ENCODE results near the gene UFC1.

- TF ChIP-seq CTCF (IDR thresholded peaks at IDR 0.05) (no peak), POLR2A (IDR thresholded peaks at IDR 0.05) (no peak)
Observed at GRCh38 chr1:161162806-161163205, 9.0 kb downstream of the UFC1 start.

Measured in gastroesophageal sphincter (tissue), 3 donors.